Astrocyte (in vitro differentiated cells and primary cell): ENCODE results near the gene DGKB. TPM values are rescaled to one million over a fixed set of nuclear protein-coding genes. Genes with fewer than 3 reads are reported as not detected.
A peak's percentile ranks its signal among the peaks of the same experiment; 100 is the strongest.

Source experiments
- DNase-seq: peaks from one replicate; pipeline ENCODE4 v3.0.0-alpha.2; 2010; ENCODE audit warnings: low read depth
- FAIRE-seq: peaks from 2 replicates; lab custom pipeline; 2011; peaks lifted over from hg19 to GRCh38; lab: Jason Lieb, UNC
- H2AFZ ChIP-seq: 2 replicates; pipeline ENCODE4 v1.6.0; 2012; ENCODE audit warnings: low read depth, low read length, inconsistent platforms
- H3K27ac ChIP-seq: 2 replicates; pipeline ENCODE4 v1.5.1; 2011; ENCODE audit warnings: low read depth, low read length, inconsistent platforms
- H3K27me3 ChIP-seq: 2 replicates; pipeline ENCODE4 v1.6.0; 2011; ENCODE audit warnings: low read length, inconsistent platforms; ENCODE audit not compliant: insufficient read depth
- H3K36me3 ChIP-seq: 2 replicates; pipeline ENCODE4 v1.5.1; 2011; ENCODE audit warnings: low read length, inconsistent platforms; ENCODE audit not compliant: insufficient read depth
- H3K4me1 ChIP-seq: 2 replicates; pipeline ENCODE4 v1.5.1; 2011; ENCODE audit warnings: low read length, inconsistent platforms; ENCODE audit not compliant: insufficient read depth
- H3K4me2 ChIP-seq: 2 replicates; pipeline ENCODE4 v1.6.0; 2012; ENCODE audit warnings: low read length, inconsistent platforms
- H3K4me3 ChIP-seq: 2 replicates; pipeline ENCODE4 v1.5.1; 2011; ENCODE audit warnings: low read depth, mild to moderate bottlenecking, low read length, inconsistent platforms; ENCODE audit not compliant: insufficient read depth
- H3K79me2 ChIP-seq: 2 replicates; pipeline ENCODE4 v1.6.0; 2012; ENCODE audit warnings: mild to moderate bottlenecking, low read length, inconsistent platforms; ENCODE audit not compliant: insufficient read depth
- H3K9ac ChIP-seq: 2 replicates; pipeline ENCODE4 v1.6.0; 2012; ENCODE audit warnings: mild to moderate bottlenecking, low read length, inconsistent platforms
- H3K9me3 ChIP-seq: 2 replicates; pipeline ENCODE4 v1.5.1; 2012; ENCODE audit warnings: low read depth, mild to moderate bottlenecking, low read length, inconsistent platforms; ENCODE audit not compliant: insufficient read depth
- H4K20me1 ChIP-seq: 2 replicates; pipeline ENCODE4 v1.6.0; 2012; ENCODE audit warnings: low read length, inconsistent platforms; ENCODE audit not compliant: insufficient read depth
- H3K27ac Mint-ChIP-seq: one replicate; pipeline ENCODE4 v1.8.0; 2021; ENCODE audit warnings: mild to moderate bottlenecking, mixed read lengths; ENCODE audit not compliant: unreplicated experiment
- H3K27me3 Mint-ChIP-seq: one replicate; pipeline ENCODE4 v1.8.0; 2021; ENCODE audit warnings: low read depth, mixed read lengths; ENCODE audit not compliant: unreplicated experiment
- H3K36me3 Mint-ChIP-seq: one replicate; pipeline ENCODE4 v1.8.0; 2021; ENCODE audit warnings: low read depth, mixed read lengths; ENCODE audit not compliant: unreplicated experiment
- H3K4me1 Mint-ChIP-seq: one replicate; pipeline ENCODE4 v1.8.0; 2021; ENCODE audit warnings: low read depth, mixed read lengths; ENCODE audit not compliant: unreplicated experiment
- H3K4me3 Mint-ChIP-seq: one replicate; pipeline ENCODE4 v1.8.0; 2021; ENCODE audit warnings: mild to moderate bottlenecking, moderate library complexity, mixed read lengths; ENCODE audit not compliant: unreplicated experiment
- H3K9me3 Mint-ChIP-seq: one replicate; pipeline ENCODE4 v1.8.0; 2021; ENCODE audit warnings: mild to moderate bottlenecking, mixed read lengths; ENCODE audit not compliant: unreplicated experiment
- EZH2 ChIP-seq: IDR thresholded peaks from 2 replicates; pipeline ENCODE4 v1.6.1; 2012; ENCODE audit warnings: mild to moderate bottlenecking, low read length, inconsistent platforms; ENCODE audit not compliant: insufficient read depth
- total RNA-seq: library from RNA; stranded (reverse); gene quantifications from 2 replicates; pipeline ENCODE4 v1.2.1, GENCODE V29; 2021
- TF ChIP-seq, protein P1 (sequence below): IDR thresholded peaks from 2 replicates; pipeline ENCODE4 v1.5.1; 2011; ENCODE audit warnings: low read depth, mild to moderate bottlenecking, inconsistent platforms, low read length, moderate library complexity; ENCODE audit not compliant: insufficient read depth

DGKB gene
- total RNA-seq, 1 donor from 2014 or later = 0.39 TPM

DNA sequence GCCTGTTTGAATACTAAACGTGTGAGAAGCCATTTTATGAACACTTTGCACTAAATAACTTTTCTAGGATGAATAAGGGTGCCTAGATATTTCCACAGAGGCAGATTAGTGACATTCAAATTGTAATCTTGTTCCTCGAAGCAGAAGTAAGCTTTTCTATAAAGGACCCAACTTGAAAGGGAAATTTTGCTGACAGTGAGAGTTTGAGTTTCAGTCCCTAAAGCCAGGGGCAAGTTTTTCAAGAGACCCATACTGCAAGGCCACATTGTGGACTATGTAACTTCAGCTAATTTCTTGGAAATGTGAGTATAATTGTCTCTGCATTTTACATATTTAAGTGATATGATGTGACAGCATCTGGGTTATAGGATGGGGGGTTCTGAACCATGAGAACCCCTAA lies 525.8 kb downstream of the DGKB start:
- H3K9ac ChIP-seq = no peak overlapping the region
- H3K27me3 ChIP-seq = no peaks in the 10 kb centered on the region
- Mint-ChIP-seq H3K36me3 (no peaks in the 10 kb centered on the region), H3K27ac (no peak overlapping the region), H3K27me3 (no peaks in the 10 kb centered on the region), H3K4me1 (peaks cover 6% of the 10 kb centered on the region), H3K4me3 (no peak overlapping the region), H3K9me3 (no peaks in the 10 kb centered on the region)
- H3K36me3 ChIP-seq = no peaks in the 10 kb centered on the region
- H2AFZ ChIP-seq = no peak overlapping the region
- H3K9me3 ChIP-seq = no peaks in the 10 kb centered on the region
- H3K27ac ChIP-seq = no peak overlapping the region
- FAIRE-seq (peak; percentile 37), DNase-seq (no peak)
- H3K4me3 ChIP-seq = no peak overlapping the region
- TF ChIP-seq, protein P1, sequence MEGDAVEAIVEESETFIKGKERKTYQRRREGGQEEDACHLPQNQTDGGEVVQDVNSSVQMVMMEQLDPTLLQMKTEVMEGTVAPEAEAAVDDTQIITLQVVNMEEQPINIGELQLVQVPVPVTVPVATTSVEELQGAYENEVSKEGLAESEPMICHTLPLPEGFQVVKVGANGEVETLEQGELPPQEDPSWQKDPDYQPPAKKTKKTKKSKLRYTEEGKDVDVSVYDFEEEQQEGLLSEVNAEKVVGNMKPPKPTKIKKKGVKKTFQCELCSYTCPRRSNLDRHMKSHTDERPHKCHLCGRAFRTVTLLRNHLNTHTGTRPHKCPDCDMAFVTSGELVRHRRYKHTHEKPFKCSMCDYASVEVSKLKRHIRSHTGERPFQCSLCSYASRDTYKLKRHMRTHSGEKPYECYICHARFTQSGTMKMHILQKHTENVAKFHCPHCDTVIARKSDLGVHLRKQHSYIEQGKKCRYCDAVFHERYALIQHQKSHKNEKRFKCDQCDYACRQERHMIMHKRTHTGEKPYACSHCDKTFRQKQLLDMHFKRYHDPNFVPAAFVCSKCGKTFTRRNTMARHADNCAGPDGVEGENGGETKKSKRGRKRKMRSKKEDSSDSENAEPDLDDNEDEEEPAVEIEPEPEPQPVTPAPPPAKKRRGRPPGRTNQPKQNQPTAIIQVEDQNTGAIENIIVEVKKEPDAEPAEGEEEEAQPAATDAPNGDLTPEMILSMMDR = no peak
- no peak for TF ChIP-seq EZH2
- no peaks in the 10 kb centered on the region for H3K79me2 ChIP-seq
- H3K4me2 ChIP-seq = no peak overlapping the region
- no peaks in the 10 kb centered on the region for H4K20me1 ChIP-seq
- peaks cover 7% of the 10 kb centered on the region for H3K4me1 ChIP-seq

DNA sequence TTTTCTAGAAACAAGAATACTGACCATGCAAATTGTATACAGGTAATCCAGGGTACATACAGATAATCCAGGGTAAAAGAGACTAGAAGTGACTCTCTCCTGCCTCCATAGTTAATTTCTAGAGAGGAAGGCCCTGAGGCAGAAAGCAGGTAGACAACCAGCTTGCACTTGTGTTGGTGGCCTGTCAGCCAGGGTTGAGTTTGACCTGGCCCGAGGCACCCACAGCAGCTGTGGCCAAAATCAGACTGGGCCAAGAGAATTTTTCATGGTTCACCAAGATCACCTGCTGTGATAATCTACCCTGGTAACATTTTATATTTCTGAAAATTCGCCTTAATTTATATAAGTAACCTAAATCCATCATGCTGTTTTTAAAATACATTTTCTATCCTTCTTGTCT lies 526.6 kb downstream of the DGKB start:
- Mint-ChIP-seq H3K27ac (no peak overlapping the region), H3K27me3 (no peaks in the 10 kb centered on the region)

DNA sequence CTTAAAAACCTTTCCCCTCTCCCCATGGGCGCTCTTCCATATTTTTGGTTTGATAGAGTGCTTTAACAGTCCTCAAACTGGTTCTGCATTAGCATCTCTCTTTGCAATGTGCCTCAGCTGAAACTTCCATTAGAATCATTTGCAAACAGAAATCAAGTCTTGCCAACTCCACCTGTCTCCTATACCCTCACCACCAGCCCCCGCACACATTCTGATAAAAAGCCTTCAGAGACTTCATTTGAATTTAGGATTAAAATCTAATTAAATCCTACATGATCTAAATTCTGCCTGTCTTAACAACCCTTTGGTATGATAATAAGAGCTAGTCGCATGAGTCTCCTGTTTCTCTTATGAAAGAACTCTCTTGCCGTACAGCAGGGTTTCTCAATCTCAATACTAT lies 528.2 kb downstream of the DGKB start:
- Histone ChIP-seq H3K79me2 (no peaks in the 10 kb centered on the region), H3K9ac (no peak overlapping the region), H3K36me3 (no peaks in the 10 kb centered on the region), H3K4me2 (no peak overlapping the region), H3K4me3 (no peak overlapping the region), H3K4me1 (no peaks in the 10 kb centered on the region), H2AFZ (no peak overlapping the region), H3K27me3 (no peaks in the 10 kb centered on the region), H4K20me1 (no peaks in the 10 kb centered on the region), H3K9me3 (no peaks in the 10 kb centered on the region), H3K27ac (no peak overlapping the region)
- Mint-ChIP-seq H3K27me3 (no peaks in the 10 kb centered on the region), H3K27ac (no peak overlapping the region), H3K9me3 (no peaks in the 10 kb centered on the region), H3K4me3 (no peak overlapping the region), H3K36me3 (peaks cover 1% of the 10 kb centered on the region), H3K4me1 (peaks cover 3% of the 10 kb centered on the region)
- no peak for TF ChIP-seq EZH2
- TF ChIP-seq, protein P1 = no peak
- FAIRE-seq (no peak), DNase-seq (no peak)

More for the DNA sequence above, 526.6 kb downstream of the DGKB start:
- Histone ChIP-seq H3K9me3 (no peaks in the 10 kb centered on the region), H2AFZ (no peak overlapping the region), H3K36me3 (no peaks in the 10 kb centered on the region), H3K27ac (no peak overlapping the region), H3K9ac (no peak overlapping the region), H4K20me1 (no peaks in the 10 kb centered on the region), H3K27me3 (no peaks in the 10 kb centered on the region), H3K4me2 (no peak overlapping the region), H3K79me2 (no peaks in the 10 kb centered on the region), H3K4me1 (peaks cover 2% of the 10 kb centered on the region), H3K4me3 (no peak overlapping the region)
- no peaks in the 10 kb centered on the region for H3K36me3 Mint-ChIP-seq
- TF ChIP-seq, protein P1 = no peak
- TF ChIP-seq EZH2 = no peak
- FAIRE-seq = no peak
- no peaks in the 10 kb centered on the region for H3K9me3 Mint-ChIP-seq
- no peak overlapping the region for H3K4me3 Mint-ChIP-seq
- DNase-seq = no peak
- peaks cover 3% of the 10 kb centered on the region for H3K4me1 Mint-ChIP-seq
